ENCODE data around the gene LRIT2. TPM values are rescaled to one million over a fixed set of nuclear protein-coding genes. Genes with fewer than 3 reads are reported as not detected.

The LRIT2 gene
- total RNA-seq, 1 experiment from 2014 or later, result not detected

DNA sequence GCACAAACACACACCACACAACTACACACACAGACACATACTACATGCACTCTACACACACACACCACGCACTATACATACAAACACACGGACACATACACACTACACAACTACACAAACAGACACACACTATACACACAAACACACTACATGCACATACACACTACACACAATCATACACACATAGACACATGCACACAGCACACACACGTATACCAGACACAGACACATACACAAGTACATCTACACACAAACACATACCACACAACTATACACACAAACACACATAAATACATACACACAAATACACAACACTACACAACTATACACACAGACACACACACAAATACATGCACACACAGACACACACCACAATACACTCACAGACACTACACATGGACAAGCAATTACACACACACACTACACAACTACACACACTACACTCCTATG is 47.2 kb downstream of the LRIT2 start:
- H2AFZ ChIP-seq, result no peak overlapping the region
- ChIA-PET CTCF (no interaction called here), POLR2A (ENCODE audit: unreplicated experiment) (no interaction called here)
- no peak overlapping the region for H3K4me3 ChIP-seq
- no peak for DNase-seq
- no peak overlapping the region for H3K4me2 ChIP-seq
- H3K4me1 ChIP-seq (replicated peaks; ENCODE audit: insufficient read depth), result no peaks in the 10 kb centered on the region
- BruUV-seq (replicated peaks), result no TSS peak
- peaks cover 3% of the 10 kb centered on the region; the same call in 1 of the 2 replicates for H3F3A ChIP-seq (ENCODE audit: insufficient read depth, low read depth)
- no peak overlapping the region for H3K27ac ChIP-seq
- no peaks in the 10 kb centered on the region for H3K36me3 ChIP-seq (ENCODE audit: low read depth)
- H4K20me1 ChIP-seq (ENCODE audit: insufficient read depth), result no peaks in the 10 kb centered on the region
- no peaks in the 10 kb centered on the region for H3K79me2 ChIP-seq (ENCODE audit: low read depth)
- peaks cover 58% of the 10 kb centered on the region for H3K27me3 ChIP-seq (ENCODE audit: insufficient read depth, low read depth)
- H3K9me2 ChIP-seq (ENCODE audit: insufficient read depth), result no peaks in the 10 kb centered on the region
- TF ChIP-seq EZH2 (IDR thresholded peaks at IDR 0.05; ENCODE audit: low read depth), result no peak
- TF ChIP-seq, protein P1, sequence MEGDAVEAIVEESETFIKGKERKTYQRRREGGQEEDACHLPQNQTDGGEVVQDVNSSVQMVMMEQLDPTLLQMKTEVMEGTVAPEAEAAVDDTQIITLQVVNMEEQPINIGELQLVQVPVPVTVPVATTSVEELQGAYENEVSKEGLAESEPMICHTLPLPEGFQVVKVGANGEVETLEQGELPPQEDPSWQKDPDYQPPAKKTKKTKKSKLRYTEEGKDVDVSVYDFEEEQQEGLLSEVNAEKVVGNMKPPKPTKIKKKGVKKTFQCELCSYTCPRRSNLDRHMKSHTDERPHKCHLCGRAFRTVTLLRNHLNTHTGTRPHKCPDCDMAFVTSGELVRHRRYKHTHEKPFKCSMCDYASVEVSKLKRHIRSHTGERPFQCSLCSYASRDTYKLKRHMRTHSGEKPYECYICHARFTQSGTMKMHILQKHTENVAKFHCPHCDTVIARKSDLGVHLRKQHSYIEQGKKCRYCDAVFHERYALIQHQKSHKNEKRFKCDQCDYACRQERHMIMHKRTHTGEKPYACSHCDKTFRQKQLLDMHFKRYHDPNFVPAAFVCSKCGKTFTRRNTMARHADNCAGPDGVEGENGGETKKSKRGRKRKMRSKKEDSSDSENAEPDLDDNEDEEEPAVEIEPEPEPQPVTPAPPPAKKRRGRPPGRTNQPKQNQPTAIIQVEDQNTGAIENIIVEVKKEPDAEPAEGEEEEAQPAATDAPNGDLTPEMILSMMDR (conservative IDR thresholded peaks at IDR 0.05), result no peak
- intact Hi-C loops (cut with micrococcal nuclease; ENCODE audit: unreplicated experiment), result no loop called here
- H3K9me3 ChIP-seq (ENCODE audit: insufficient read depth, low read depth), result no peaks in the 10 kb centered on the region

DNA sequence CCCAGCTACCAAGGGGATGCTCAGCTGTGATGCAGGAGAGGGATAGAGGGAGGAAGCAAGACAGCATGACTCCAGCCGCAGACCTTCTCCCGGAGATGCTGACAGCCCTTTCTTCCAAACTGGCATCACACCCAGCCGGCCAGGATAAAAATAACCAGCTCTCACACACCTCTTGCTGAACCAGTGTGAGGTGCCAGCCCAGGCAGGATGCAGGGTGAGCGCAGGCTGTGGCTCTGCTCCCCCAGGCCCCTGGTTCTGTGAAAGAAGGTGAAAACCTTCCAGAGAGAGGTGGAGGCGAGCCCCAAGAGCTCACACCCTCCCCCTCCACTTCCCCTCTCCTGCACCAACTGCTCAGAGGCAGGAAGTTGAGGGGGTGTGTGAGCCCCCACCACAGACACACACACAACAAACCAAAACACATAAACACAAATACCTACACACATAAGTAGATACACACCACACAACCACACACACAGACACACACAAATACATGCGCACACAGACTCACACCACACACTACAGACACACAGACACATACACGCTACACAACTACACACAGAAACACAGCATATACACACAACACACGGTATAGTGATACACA is 47.7 kb downstream of the LRIT2 start:
- CTCF ChIA-PET, result no interaction called here
- H3K79me2 ChIP-seq (ENCODE audit: low read depth), result no peaks in the 10 kb centered on the region
- no peaks in the 10 kb centered on the region for H3K9me2 ChIP-seq (ENCODE audit: insufficient read depth)
- no peaks in the 10 kb centered on the region for H4K20me1 ChIP-seq (ENCODE audit: insufficient read depth)
- no peak overlapping the region for H2AFZ ChIP-seq
- intact Hi-C loops (cut with micrococcal nuclease; ENCODE audit: unreplicated experiment), result no loop called here
- H3K4me1 ChIP-seq (replicated peaks; ENCODE audit: insufficient read depth), result no peaks in the 10 kb centered on the region
- POLR2A ChIA-PET (ENCODE audit: unreplicated experiment), result no interaction called here
- H3K27me3 ChIP-seq (ENCODE audit: insufficient read depth, low read depth), result peaks cover 53% of the 10 kb centered on the region
- H3K4me3 ChIP-seq, result no peak overlapping the region
- H3K36me3 ChIP-seq (ENCODE audit: low read depth), result no peaks in the 10 kb centered on the region
- no peak for TF ChIP-seq EZH2 (IDR thresholded peaks at IDR 0.05; ENCODE audit: low read depth)
- BruUV-seq (replicated peaks), result no TSS peak
- no peak overlapping the region for H3K4me2 ChIP-seq
- H3F3A ChIP-seq (ENCODE audit: insufficient read depth, low read depth), result peaks cover 3% of the 10 kb centered on the region; the same call in 1 of the 2 replicates
- no peaks in the 10 kb centered on the region for H3K9me3 ChIP-seq (ENCODE audit: insufficient read depth, low read depth)
- DNase-seq, result no peak
- H3K27ac ChIP-seq, result no peak overlapping the region

DNA sequence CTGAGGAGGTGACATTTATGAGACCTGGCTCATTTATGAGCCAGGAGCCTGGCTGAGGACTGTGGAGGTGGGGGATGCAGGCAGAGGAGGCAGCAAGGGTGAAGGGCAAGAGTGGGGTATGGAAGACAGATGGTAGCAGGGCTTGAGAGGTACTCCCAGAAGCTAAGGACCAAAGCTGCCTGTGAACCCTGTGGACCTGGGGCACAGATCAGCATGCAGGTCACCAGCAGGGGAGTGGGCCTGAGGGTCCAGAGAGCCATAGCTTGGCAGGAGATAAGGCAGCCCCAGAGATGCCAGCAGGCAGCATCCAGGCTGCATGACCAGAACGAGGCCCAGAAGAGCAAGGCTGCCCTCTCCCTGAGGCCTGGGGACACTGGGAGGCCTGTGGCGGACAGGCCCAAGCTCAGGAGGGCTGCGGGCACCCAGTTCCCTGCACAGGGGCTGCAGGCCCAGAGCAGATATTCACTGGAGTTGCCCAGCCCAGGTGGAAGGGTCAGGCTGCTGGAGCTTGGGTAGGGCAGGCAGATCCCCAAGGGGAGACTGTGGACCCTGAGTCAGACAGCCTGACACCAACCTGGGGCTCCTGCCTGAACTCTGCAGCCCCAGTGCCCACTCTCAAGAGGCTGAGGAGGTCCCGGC is 48.4 kb downstream of the LRIT2 start:
- H3K27me3 ChIP-seq (ENCODE audit: insufficient read depth, low read depth), result peaks cover 46% of the 10 kb centered on the region
- H3F3A ChIP-seq (ENCODE audit: insufficient read depth, low read depth), result peaks cover 3% of the 10 kb centered on the region; the same call in 1 of the 2 replicates
- H3K4me3 ChIP-seq, result no peak overlapping the region
- DNase-seq, result no peak
- ChIA-PET POLR2A (ENCODE audit: unreplicated experiment) (no interaction called here), CTCF (no interaction called here)
- H3K27ac ChIP-seq, result no peak overlapping the region
- H3K36me3 ChIP-seq (ENCODE audit: low read depth), result no peaks in the 10 kb centered on the region
- no TSS peak for BruUV-seq (replicated peaks)
- TF ChIP-seq, protein P1 (conservative IDR thresholded peaks at IDR 0.05), result no peak
- TF ChIP-seq EZH2 (IDR thresholded peaks at IDR 0.05; ENCODE audit: low read depth), result no peak
- no peaks in the 10 kb centered on the region for H3K9me2 ChIP-seq (ENCODE audit: insufficient read depth)
- no peaks in the 10 kb centered on the region for H4K20me1 ChIP-seq (ENCODE audit: insufficient read depth)
- intact Hi-C loops (cut with micrococcal nuclease; ENCODE audit: unreplicated experiment), result no loop called here
- H3K79me2 ChIP-seq (ENCODE audit: low read depth), result no peaks in the 10 kb centered on the region
- H2AFZ ChIP-seq, result no peak overlapping the region
- H3K4me1 ChIP-seq (replicated peaks; ENCODE audit: insufficient read depth), result no peaks in the 10 kb centered on the region
- no peak overlapping the region for H3K4me2 ChIP-seq
- no peaks in the 10 kb centered on the region for H3K9me3 ChIP-seq (ENCODE audit: insufficient read depth, low read depth)

Measured in PC-9 (cell line).